ENCODE results near the gene GNA12.
"Not testable (repeated sequence)": the region's sequence is repeated elsewhere in the genome, so short reads cannot be mapped to it uniquely, and the experiment has no call there.

DNA sequence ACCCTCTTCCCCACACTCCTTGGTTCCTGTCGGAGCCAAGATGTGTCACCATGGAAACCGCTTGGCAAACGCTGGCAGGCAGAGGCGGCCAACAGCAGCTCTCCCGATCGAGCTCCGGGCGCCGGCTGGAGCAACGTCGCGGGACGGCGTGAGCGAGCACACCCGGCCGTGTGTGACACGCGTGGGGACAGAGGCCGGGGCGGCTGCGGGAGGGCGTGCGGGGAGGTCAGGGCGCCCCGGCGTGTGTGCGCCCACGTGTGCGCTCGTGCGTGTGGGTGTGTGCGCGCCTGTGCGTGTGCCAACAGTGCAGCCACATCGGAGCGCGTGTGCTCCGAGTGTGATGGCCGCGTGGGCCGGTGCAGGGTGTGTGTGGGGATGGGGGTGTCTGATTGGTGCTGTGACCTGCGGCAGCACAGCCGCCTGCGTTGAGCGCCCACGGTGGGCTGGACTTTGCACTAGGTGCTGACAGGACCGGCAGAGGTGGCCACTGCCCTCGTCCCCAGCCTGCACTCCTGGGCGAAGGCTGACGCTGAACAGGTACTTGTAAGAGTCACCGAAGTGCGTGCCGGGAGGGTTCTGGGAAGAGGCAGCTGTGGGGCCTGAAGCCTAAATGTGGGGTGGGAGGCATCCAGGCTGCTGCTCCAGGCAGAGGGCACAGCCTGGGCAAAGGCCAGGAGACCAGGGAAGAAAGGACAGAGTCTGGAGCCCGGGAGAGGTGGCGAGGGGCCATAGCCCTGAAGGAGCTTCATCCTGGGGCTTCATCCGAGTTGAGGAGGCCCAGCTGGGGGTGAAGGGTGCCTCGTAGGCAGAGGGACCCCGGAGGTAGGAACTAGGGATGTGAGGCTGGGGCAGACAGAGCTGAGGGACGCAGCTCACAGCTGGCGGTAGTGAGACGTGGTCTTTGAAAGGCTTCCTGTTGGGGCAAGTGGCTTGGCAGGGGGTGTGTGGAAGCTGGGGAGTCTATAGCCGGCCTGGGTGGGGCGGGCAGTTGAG lies 164.7 kb downstream of the GNA12 start:
- not testable (repeated sequence) for TF ChIP-seq CTCF, POLR2A (IDR thresholded peaks at IDR 0.05)

Measured in gastroesophageal sphincter (tissue), 3 donors.